Mesothelial cell of epicardium (in vitro differentiated cells): ENCODE data around the gene DACT1. TPM values are rescaled to one million over a fixed set of nuclear protein-coding genes. Genes with fewer than 3 reads are reported as not detected.

Experiments used
- DNase-seq, 2 experiments: peaks; one replicate each; pipeline ENCODE4 v3.0.0; 2021; ENCODE audit warnings: low spot score in 2 of 2; ENCODE audit not compliant: unreplicated experiment in 2 of 2
- H3K27ac Mint-ChIP-seq: 2 replicates; pipeline ENCODE4 v1.8.0; 2021; ENCODE audit warnings: mixed read lengths
- H3K27me3 Mint-ChIP-seq: 2 replicates; pipeline ENCODE4 v1.8.0; 2021; ENCODE audit warnings: low read depth, mixed read lengths
- H3K36me3 Mint-ChIP-seq: 2 replicates; pipeline ENCODE4 v1.8.0; 2021; ENCODE audit warnings: mixed read lengths
- H3K4me1 Mint-ChIP-seq: 2 replicates; pipeline ENCODE4 v1.8.0; 2021; ENCODE audit warnings: mixed read lengths
- H3K4me3 Mint-ChIP-seq: 2 replicates; pipeline ENCODE4 v1.8.0; 2021; ENCODE audit warnings: mild to moderate bottlenecking, moderate library complexity, mixed read lengths
- H3K9me3 Mint-ChIP-seq: 2 replicates; pipeline ENCODE4 v1.8.0; 2021; ENCODE audit warnings: mixed read lengths
- total RNA-seq: library from RNA; stranded (reverse); gene quantifications from 3 replicates; pipeline ENCODE4 v1.2.1, GENCODE V29; 2021
- TF ChIP-seq, protein P1 (sequence below): fragments of 200-600 bp; sonication (generic); IDR thresholded peaks from one replicate; pipeline ENCODE4 v1.5.0; 2021; ENCODE audit warnings: antibody characterized with exemption; ENCODE audit not compliant: unreplicated experiment

The DACT1 gene
- total RNA-seq, 1 donor from 2014 or later = 61.7 TPM

DNA sequence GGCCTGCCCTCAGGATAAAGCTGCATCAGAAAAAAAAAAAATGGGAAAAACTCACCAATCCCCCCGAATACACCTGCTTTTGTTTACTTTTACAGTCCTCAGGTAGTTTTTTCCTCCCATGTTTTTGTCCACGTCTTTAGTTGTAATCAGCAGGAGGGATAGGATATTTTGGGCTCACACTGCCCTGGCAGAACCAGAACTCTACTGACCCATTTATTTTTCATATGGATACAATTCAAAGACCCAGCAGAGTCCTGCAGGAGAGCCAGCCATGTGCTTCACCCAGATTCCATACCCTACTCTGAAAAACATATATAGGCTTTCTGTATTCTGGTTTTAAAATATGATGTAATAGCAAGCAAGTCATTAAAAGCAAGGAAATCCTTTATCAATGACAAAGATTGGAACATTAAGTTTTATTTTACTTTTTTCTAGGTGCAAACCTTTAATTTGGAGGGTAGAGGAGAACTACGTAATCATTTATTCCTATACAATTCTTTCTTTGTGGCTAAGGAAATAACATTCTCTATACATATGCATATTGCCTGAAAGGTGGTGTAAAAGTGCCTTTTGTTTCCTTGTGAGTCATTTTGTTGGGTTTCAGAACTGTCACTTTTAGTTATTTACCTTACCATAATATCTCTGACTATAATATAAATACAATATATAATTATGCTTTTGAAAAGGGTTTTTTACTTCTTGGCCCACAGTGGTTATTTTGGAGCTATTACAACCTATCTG lies 19.1 kb downstream of the DACT1 start:
- no peak overlapping the region for H3K4me3 Mint-ChIP-seq
- TF ChIP-seq, protein P1, sequence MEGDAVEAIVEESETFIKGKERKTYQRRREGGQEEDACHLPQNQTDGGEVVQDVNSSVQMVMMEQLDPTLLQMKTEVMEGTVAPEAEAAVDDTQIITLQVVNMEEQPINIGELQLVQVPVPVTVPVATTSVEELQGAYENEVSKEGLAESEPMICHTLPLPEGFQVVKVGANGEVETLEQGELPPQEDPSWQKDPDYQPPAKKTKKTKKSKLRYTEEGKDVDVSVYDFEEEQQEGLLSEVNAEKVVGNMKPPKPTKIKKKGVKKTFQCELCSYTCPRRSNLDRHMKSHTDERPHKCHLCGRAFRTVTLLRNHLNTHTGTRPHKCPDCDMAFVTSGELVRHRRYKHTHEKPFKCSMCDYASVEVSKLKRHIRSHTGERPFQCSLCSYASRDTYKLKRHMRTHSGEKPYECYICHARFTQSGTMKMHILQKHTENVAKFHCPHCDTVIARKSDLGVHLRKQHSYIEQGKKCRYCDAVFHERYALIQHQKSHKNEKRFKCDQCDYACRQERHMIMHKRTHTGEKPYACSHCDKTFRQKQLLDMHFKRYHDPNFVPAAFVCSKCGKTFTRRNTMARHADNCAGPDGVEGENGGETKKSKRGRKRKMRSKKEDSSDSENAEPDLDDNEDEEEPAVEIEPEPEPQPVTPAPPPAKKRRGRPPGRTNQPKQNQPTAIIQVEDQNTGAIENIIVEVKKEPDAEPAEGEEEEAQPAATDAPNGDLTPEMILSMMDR = no peak

GRCh38 chr14:58659061-58659460 lies 21.3 kb downstream of the DACT1 start:
- no peak for DNase-seq
- H3K9me3 Mint-ChIP-seq = no peaks in the 10 kb centered on the region
- peaks cover 19% of the 10 kb centered on the region for H3K4me1 Mint-ChIP-seq
- no peaks in the 10 kb centered on the region for H3K27me3 Mint-ChIP-seq
- TF ChIP-seq, protein P1 = no peak
- no peak overlapping the region for H3K4me3 Mint-ChIP-seq
- H3K27ac Mint-ChIP-seq = no peak overlapping the region
- H3K36me3 Mint-ChIP-seq = no peaks in the 10 kb centered on the region

More for the DNA sequence above, 19.1 kb downstream of the DACT1 start:
- no peaks in the 10 kb centered on the region for H3K36me3 Mint-ChIP-seq
- H3K4me1 Mint-ChIP-seq = no peaks in the 10 kb centered on the region
- no peak overlapping the region for H3K27ac Mint-ChIP-seq
- no peaks in the 10 kb centered on the region for H3K9me3 Mint-ChIP-seq
- DNase-seq = no peak
- H3K27me3 Mint-ChIP-seq = no peaks in the 10 kb centered on the region

DNA sequence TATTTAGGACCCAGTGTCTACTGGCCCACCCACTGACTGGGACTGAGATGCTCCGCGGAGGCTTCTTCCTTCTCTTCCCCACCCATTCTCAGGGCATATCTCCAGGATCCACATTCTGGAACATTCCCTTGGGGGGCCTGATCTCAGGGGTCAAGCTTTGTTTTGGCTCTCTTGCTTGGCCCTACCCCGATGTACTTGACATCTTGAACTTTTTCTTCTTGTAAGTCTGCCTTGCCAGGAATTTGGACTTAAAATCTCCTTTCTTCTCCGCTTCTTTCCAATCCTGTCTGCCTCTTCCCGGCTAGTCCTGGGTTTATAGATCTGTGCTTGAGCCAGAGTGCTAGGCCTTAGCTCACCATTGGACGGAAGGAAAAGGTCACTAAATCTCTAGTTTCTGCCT lies 22.1 kb downstream of the DACT1 start:
- no peak for DNase-seq
- no peak overlapping the region for H3K4me3 Mint-ChIP-seq
- H3K27ac Mint-ChIP-seq = no peak overlapping the region
- no peaks in the 10 kb centered on the region for H3K9me3 Mint-ChIP-seq
- no peaks in the 10 kb centered on the region for H3K27me3 Mint-ChIP-seq
- peaks cover 26% of the 10 kb centered on the region for H3K4me1 Mint-ChIP-seq
- TF ChIP-seq, protein P1 = no peak
- no peaks in the 10 kb centered on the region for H3K36me3 Mint-ChIP-seq

DNA sequence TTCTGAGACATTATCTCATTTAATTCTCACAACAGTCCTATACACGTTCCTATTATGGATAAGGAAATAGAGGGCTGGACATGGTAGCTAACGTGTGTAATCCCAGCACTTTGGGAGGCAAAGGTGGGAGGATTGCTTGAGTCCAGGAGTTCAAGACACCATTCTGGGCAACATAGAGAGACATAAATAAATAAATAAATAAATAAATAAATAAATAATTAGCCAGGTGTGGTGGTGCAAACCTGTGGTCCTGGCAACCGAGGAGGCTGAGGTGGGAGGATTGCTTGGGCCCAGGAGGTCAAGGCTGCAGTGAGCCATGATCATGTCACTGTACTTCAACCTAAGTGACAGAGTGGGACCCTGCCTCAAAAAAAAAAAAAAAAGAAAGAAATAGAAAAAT lies 22.6 kb downstream of the DACT1 start:
- Mint-ChIP-seq H3K27me3 (no peaks in the 10 kb centered on the region), H3K4me1 (peaks cover 32% of the 10 kb centered on the region)
- no peak for DNase-seq

DNA sequence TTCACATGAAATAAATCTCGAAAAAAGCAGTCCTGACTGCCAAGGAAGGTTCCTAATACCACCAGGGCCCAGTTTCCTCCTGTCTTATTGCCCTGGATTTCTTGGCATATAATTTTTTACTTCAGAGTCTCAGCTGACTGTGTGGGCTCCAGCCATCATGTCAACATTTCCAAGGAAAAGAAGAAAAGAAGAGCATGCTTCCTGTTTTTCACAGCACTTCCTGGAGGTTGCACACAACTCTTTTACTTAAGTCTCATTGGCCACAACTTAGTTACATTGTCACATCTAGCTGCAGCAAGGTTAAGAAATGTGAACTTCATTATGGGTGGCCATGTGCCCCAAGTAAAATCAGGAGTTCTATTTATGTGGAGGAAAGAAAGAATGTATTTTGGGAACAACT lies 24.3 kb downstream of the DACT1 start:
- Mint-ChIP-seq H3K27ac (peak overlapping the region; percentile 63), H3K4me1 (peaks cover 41% of the 10 kb centered on the region), H3K4me3 (no peak overlapping the region), H3K36me3 (no peaks in the 10 kb centered on the region), H3K27me3 (no peaks in the 10 kb centered on the region), H3K9me3 (no peaks in the 10 kb centered on the region)
- no peak for DNase-seq
- TF ChIP-seq, protein P1 = no peak

More for the DNA sequence above, 22.6 kb downstream of the DACT1 start:
- H3K27ac Mint-ChIP-seq = no peak overlapping the region
- H3K9me3 Mint-ChIP-seq = no peaks in the 10 kb centered on the region
- no peak overlapping the region for H3K4me3 Mint-ChIP-seq
- H3K36me3 Mint-ChIP-seq = no peaks in the 10 kb centered on the region
- TF ChIP-seq, protein P1 = no peak
